DMS153 treated with DMSO at 0.1 percent for 48 hours (cell line): ENCODE results near the gene EXOC3L4.
"Not testable (repeated sequence)": the region's sequence is repeated elsewhere in the genome, so short reads cannot be mapped to it uniquely, and the experiment has no call there.

Experiments used
- DNase-seq: peaks from one replicate; lab custom pipeline; 2025; ENCODE audit not compliant: unreplicated experiment; lab: John Stamatoyannopoulos, UW

Gene EXOC3L4

DNA sequence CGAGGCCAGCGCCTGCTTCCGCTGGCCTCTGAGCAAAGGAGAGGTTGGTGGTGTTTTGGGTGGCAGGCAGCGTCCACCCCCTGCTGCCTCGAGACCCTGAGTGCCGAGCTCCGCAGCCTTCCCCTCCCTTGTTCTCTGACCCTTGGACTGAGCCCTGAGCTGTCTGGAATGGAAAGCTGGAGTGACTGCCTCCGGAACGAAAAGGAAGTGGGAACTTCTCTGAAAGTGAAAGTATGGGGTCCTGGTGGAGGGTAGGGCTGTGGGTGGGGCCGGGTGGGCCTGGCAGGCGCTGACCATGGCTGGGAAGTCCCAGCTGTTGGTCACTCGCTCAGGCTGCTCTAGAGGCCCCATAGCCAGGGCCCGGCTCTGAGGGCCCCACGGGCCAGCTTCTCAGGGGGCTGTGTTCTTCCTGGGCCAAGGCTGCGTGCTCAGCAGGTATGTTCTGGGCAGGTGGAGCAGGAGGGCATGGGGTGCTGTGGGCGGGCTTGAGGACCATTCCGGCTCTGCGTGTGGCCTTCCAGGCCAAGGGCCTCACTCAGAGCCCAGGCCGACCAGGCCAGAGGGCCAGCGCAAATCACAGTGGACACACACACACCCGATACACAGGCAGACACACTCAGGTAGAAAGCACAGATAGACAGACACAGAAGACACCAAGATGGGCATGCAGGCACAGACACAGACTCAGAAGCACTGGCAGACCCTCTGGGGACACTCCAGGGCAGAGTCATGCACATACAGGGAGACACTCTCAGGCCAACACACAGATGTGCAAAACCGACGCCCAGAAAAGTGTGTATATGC is at the start of gene EXOC3L4:
EXOC3L4 (plus strand) TSS at position 320 of the 804 bp plus-strand sequence. CDS start 5,495 bp downstream, outside the sequence.
- DNase-seq = no peak

DNA sequence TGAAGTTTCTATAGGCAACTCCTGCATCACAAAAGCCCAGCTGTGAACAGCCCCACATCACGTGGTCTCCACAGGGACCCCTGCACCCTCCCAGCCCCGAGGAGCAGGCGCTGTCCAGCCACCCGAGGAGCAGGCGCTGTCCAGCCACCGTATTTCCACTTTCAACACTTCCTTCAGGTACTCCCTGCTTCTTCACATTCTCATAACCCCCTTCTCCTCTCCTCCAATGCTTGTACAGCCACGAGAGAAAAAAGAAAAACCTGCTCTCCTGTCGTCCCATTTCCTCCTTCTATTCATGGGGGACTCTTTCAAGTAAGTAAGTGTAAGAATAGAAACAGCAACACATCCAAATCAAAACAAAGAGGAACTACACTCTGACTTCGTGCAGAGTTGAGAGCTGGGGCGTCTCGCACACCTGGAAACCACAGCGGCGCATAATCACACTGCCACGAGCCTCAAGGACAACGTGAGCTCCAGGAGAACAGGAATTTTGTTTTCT is 49.1 kb upstream of the EXOC3L4 start:
- DNase-seq = no peak

DNA sequence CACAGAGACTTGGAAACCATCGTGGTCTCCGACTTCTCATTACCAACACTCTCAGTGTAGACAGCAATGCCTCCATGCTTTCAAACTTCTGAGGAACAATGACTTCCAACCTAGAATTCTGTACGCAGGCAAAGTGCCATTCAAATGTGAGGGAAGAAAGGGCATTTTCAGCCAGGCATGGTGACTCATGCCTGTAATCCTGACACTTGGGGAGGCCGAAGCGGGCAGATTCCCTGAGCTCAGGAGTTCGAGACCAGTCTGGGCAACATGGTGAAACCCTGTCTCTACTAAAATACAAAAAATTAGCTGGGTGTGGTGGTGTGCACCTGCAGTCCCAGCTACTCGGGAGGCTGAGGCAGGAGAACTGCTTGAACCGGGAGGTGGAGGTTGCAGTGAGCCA is 47.1 kb upstream of the EXOC3L4 start:
- DNase-seq = not testable (repeated sequence)

DNA sequence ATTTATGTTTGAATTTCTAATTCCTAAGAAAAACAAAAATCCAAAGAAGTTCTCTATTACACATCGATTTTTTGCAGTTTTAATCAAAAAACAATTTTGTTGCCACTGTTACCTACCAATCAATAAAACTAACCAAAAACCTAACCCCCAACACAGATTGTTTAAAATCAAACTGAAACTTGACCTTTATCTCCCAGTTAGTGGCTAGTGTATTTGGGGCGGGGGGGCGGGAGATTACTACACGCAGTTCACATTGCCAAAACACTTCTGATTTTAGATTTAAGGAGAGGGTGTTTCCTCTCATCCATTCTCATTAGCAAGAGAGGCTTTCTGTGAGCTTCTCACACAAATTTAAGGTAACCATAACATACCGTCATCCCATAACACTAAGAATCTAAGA is 43.6 kb upstream of the EXOC3L4 start:
- DNase-seq = no peak

DNA sequence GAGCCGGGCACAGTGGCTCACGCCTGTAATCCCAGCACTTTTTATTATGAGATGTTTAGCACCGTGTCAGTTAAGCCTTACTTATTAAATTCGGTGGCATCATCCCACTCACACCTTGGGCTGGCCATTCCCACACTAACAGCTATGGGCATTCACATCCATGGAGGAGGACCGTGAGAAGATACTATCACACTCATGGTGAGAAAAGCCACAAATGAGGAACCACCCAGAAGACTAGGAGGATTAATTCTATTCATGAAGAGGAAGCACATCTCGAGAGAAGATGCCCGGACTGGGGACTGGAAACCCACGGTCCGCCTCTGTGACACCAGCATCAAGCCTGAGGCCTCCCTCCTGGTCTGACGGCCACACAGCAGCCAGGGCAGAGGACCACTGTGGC is 42.1 kb upstream of the EXOC3L4 start:
- DNase-seq = no peak

DNA sequence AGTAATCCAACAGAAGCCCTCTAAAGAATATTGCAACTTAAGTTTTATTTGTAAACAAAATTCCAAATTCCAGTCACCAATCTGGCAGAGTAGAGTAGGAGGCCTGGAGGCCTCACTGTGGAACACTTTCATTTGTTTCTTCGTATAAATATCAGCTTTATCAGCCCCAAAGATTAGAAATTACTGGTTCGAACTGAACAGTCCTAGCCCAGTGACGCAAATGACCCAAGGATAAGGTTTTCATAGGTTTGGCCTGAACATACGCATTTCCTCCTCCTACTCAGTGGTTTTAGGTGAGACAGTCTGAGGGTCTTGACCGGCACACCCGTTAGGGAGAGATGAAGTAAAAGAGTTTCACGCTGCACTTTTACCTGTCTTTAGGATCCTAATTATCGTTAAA is 38.8 kb upstream of the EXOC3L4 start:
- no peak for DNase-seq

DNA sequence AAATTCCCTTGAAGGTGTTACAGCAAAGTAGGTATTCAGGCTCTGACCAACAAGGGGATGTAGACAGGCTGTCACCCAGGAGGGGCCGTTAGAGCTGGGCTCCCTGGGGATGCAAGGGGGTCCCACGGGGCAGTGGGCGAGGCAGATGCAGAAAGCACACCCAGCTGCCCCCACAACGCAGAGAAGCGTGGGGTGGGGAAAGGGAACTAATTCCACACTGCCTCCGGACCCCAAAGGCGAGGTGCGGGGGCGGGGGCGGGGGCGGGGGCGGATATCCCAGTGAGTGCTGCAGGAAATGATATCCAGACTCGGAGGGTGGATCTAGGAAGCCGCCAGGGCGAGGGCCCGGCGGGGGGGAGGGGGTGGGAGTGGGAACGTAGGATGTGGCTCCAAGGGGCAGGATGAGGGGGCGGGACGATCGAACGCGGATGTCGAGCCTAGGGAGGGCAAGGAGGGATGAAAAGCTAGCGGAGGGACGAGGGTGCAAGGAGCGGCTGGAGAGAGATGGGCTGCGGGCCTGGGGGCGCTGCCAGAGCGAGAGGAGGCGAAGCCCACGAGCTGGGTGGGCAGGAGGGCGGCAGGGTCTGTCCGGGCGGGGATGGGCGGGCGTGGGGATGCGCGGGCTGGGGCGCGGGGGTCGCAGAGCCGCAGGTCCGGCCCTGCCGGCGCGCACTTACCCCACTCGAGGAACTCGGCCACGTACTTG is 38.0 kb upstream of the EXOC3L4 start:
- DNase-seq = no peak

DNA sequence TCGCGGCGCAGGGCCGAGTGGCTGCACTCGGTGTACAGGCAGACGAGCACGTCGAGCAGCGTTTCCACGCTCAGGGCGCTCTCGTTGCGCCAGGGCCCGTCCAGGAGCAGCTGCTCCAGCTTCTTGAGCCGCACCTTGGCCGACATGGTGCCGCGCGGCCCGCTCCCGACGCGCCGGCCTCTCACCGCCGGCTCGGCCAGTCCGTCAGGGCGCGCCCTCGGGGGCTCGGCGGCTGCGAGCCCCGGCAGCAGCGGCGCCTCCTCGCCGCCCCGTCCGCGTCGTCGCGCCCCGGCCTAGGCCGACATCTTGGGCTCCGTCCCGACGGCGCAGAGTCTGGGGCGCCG is 37.5 kb upstream of the EXOC3L4 start:
- DNase-seq = no peak

DNA sequence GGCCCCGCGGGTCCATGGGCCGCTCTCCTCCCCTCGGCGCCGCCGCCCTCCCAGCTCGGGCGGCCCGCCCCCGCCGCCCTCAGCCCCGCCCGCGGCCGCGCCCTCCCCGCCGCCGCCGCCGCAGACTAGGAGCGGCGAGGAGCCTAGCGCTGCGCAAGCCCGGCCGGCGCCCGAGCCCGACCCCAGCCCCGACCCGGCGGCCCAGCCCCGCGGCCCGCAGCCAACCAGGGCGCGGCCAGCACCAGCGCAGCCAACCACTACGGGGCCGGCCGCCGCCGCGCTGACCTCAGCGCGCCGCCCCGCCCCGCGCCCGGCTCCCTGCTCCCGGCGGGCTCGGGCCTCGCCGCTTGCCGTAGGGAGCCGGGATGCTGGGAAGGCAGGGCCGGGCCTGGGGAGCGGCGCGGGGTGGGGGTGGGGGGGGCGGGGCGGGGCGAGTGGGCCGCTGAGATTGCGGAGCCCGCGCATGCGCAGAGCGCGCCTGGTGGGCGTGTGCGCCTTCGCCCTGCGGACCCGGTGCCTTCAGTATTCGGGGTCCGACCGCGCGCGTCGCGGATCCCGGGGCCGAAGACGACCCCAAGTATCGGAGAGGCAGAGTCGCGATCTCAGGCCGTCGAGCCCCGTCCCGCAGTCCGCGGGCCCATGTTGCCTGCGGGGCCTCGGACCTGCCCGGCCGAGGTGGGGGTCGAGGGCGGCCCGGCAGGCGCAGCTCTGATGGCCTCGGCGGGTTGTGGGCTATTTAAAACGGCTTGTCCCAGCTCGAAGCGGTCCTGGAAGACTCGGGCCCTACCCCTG is 37.0 kb upstream of the EXOC3L4 start, which contains the start of gene CDC42BPB:
CDC42BPB (minus strand) TSS at position 178 of the 792 bp plus-strand sequence. CDS start 376 bp downstream, outside the sequence.
- DNase-seq = peak; percentile 15

DNA sequence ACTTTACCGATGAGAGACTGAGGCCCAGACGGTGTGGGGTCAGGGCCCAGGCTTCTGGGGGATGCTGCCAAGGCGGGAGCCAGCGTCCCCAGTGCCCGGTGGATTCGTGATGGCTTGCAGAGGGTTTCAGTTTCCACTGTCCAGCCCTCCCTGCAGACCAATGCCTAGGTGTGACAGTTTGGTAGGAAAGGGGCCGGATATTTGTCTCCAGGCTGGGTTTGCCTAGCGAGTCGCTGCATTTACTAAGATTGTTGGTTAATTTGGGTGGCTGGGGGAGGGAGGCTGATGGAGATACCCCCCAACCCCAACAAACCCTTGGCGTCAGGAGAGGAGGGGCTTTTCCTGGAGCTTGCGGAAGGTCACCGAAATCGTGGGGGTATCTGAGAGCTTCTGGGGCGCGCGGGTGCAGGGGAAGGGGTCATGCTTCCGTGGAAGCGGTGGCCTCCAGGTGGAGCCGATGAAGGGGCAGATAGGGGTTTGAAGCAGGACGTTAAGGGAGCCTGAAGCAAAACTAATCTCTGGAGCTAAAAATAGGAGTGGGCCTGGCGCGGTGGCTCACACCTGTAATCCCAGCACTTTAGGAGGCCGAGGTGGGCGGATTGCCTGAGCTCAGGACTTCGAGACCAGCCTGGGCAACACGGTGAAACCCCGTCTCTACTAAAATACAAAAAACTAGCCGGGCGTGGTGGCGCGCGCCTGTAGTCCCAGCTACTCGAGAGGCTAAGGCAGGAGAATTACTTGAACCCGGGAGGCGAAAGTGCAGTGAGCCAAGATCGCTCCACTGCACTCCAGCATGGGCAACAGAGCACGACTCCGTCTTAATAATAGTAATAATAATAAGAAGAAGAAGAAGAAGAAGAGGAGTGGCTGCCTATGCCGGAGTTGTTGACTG is 36.1 kb upstream of the EXOC3L4 start:
- no peak for DNase-seq

DNA sequence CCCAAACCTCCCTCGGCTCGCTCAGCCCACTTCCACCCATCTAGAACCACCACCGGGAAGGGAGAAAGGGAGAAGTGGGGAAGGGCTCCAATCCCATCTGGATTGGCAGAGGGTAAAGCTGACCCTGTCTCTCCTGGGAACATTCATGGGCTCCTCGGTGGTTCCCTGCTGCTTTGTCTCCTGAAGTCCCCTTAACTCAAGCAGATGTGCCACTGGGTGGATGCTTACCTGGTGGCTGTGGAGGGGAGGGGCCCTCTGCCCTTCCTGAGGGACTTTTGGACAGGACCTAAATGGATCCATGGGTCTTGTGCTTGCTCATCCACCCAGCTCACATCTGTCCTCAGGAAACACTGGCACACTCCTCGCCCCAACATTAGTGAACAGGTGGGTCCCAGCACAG is 35.0 kb upstream of the EXOC3L4 start:
- DNase-seq = no peak

DNA sequence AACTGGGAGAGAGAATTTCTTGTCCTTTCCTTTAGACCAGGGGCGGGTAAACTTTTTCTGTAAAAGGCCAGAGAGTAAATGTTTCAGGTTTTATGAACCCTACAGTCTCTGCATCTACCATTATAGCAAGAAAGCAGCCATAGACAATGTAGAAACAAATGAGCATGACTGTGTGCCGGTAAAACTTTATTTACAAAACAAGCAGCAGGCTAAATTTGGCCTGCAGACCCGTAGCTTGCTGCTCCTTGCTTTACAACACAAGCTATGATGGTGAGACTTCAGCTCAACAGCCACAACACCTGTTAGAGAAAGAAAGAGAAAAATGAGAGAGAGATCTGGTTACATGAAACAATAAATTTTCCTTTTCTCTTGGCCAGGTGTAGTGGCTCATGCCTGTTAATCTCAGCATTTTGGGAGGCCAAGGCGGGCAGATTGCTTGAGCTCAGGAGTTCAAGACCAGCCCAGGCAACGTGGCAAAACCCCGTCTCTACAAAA is 33.0 kb upstream of the EXOC3L4 start:
- DNase-seq = no peak

DNA sequence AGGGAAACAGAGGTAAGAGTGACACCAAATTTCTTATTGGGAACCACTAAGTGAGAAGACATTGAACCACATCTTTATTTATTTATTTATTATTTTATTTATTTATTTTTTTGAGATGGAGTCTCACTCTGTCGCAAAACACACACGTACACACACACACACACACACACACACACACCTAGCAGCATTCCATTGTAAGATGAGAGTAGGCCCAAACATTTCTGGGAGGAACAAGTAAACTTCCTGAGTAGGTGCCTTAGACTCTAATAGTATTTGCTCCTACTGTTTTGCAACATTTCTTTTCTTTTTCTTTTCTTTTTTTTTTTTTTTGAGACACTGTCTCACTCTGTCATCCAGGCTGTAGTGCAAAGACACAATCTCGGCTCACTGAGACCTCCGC is 30.1 kb upstream of the EXOC3L4 start:
- DNase-seq = no peak

DNA sequence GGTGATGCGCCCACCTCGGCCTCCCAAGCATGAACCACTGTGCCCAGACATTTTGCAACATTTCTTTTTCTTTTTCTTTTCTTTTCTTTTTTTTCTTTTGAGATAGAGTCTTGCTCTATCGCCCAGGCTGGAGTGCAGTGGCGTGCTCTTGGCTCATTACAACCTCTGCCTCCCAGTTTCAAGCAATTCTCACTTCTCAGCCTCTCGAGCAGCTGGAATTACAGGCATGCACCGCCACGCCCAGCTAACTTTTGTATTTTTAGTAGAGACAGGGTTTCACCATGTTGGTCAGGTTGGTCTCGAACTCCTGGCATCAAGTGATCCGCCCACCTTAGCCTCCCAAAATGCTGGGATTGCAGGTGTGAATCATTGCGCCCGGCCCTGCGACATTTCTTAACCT is 29.5 kb upstream of the EXOC3L4 start:
- no peak for DNase-seq

DNA sequence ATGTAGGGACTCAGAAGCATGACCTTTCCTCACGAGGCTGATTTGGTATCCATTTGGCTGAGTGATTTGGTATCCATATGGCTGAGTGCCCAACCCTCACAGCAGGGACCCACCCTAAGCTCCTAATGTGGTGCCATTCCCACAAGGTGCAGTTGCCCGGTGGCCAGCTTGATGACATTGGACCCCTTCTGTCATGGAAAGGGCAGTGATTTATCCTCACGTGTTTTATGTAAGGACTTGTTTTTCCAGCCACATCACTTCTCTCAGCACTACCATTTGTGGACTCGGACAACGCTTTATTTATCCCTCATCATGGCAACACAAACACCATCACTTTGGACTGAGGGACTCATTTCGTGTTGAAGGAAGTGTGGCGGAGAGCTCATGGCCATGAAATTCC is 28.7 kb upstream of the EXOC3L4 start:
- no peak for DNase-seq

DNA sequence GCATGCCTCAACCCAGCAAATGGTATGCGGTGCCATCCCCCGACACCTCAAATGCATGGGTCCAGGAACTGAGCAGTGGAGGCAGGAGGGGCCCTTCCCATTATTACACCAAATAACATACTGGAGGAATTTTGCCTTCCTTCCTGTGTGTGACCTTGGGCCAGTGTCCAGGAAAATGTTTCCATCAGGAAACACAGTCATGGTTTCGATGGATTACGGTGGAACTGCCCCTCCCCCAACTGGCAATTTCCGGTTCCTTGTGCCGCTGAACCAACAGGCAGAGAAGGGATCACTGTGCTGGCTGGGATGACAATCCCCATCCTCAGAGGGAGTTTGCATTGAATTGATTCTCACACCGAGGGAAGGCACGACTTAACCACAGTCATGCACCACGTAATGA is 28.1 kb upstream of the EXOC3L4 start:
- DNase-seq = no peak

DNA sequence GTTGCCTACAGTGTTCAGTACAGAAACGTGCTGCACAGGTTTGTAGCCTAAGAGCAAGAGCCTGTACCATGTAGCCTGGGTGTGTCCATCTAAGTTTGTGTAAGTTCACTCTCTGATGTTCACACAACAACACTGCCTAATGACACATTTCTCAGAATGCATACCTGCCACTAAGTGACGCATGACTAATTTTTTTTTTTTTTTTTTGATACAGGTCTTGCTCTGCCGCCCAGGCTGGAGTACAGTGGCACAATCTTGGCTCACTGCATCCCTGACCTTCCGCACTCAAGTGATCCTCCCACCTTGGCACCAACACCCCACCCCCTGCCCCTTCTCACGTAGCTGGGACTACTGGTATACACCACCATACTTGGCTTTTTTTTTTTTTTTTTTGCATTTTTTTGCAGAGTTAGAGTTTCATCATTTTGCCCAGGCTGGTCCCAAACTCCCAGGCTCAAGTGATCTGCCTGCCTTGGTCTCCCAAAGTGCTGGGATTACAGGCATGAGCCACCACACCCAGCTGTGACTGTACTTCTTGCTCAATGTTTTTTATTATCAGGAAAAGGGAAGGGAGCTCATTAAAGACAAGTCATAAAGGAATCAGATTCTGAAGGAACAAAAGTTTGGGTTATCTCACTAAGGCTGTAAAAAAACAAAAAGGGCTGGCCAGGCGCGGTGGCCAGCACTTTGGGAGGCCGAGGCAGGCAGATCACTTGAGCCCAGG is 27.1 kb upstream of the EXOC3L4 start:
- DNase-seq = no peak

DNA sequence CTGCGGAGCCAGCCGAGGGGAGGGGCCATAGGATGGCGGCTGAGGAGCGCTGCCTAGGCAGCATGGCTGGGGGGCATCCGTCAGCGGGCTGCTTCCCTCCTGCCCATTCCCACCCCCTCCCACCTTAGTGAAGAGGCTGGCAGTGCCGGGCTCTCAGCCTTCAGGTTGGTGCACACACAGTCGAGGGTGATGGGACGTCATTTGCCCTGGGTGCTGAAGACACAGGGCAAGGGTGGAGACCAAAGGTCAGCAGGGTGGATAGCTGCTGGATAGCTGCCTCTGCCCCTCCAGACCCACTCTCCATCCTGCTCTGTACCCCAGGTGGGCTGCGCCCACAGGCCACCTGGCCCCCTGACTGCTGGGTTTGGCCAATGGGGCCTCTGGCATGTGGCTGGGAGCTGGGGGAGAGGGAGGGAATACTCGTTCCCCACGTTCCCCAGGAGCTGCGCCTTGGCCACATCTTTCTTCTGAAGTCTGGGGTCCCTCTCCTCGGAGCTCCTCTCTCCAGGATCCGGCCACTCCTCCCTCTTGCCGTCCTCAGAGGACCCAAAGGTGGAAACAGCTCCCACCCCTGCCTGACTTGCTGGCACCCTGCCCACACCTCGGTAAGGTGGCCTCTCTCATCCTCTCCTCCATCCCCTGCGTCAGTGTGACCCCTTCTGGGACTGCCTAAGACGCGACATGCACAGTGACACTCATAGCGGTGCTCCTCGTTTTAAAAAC is 26.0 kb upstream of the EXOC3L4 start:
- DNase-seq = no peak

DNA sequence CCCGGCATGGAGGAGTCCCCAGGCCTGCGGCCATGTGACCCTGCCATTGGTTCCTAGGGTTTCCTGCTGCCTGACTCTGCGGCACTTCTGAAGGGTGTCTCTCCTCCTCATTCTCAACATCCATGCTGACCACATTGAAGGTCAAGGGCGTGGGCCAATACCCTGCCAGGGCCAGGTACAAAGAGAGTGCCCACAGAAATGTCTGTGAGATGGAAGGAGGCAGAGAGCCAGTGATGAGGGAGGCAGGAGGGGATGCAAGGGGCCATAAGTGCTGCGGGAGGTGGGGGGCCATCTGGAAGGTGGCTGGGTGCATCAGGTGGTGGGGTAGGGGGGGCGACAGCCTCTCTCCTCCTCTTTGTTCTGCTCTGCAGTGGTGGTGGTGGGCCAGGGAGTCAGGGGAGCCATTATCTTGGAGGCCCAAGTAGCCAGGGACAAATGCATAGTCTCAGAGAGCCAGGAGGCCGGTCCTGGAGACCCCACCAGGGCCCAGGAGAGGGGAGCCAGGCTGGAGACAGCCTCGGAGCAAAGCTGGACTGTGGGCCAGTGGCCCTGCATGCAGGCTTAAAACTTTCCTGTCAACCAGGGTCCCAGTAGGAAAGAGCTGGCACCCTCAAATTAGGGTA is 24.2 kb upstream of the EXOC3L4 start:
- no peak for DNase-seq
